GM18951 (cell line): ENCODE results near the gene STAMBPL1.

Source experiments
- POLR2A ChIP-seq: IDR thresholded peaks from 4 replicates; pipeline ENCODE4 v1.6.1; 2011; ENCODE audit warnings: mild to moderate bottlenecking; ENCODE audit not compliant: insufficient read length, insufficient read depth; ENCODE audit errors: extremely low read depth
- in situ Hi-C: fragments of 300-500 bp; cut with MboI; formaldehyde crosslinking; loops from one replicate; pipeline ENCODE4 v1.12.0; 2022; ENCODE audit warnings: low sequenced_read_pairs, mixed read lengths, inconsistent platforms; ENCODE audit not compliant: unreplicated experiment

STAMBPL1 gene

GRCh38 chr10:88841316-88842111, 38.5 kb upstream of the STAMBPL1 start:
- TF ChIP-seq POLR2A, result no peak
- in situ Hi-C loops, result no loop called here

- no peak for TF ChIP-seq POLR2A
- in situ Hi-C loops, result no loop called here
Observed at GRCh38 chr10:88843171-88843570, 36.9 kb upstream of the STAMBPL1 start.

DNA sequence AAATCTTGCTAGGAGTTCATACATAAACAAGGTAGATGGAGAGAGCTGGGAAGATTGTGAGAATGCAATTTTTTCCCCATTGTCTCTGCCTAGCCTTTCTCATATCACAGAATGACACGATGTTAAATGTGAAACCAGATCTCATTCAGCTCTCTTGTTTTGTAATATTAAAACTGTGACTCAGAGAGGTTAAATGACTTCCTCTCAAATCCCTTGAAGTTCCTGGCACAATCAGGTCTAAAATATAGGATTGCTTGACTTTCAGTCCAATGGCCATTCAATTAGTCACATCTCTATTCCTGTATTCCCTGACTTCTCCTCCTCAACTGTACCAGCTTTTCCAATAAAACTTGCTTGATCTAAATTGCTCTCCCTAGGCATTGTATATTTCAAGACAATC, 31.5 kb upstream of the STAMBPL1 start:
- in situ Hi-C loops, result no loop called here
- TF ChIP-seq POLR2A, result no peak

GRCh38 chr10:88849234-88849633, 30.8 kb upstream of the STAMBPL1 start:
- no peak for TF ChIP-seq POLR2A
- in situ Hi-C loops, result no loop called here

- in situ Hi-C loops, result no loop called here
- TF ChIP-seq POLR2A, result no peak
Observed at GRCh38 chr10:88850712-88851111, 29.3 kb upstream of the STAMBPL1 start.

GRCh38 chr10:88851706-88852105, 28.3 kb upstream of the STAMBPL1 start, which contains the start of gene ANKRD22:
ANKRD22 (minus strand) TSS chr10:88851844; CDS start chr10:88851607, 237 bp downstream.
- no peak for TF ChIP-seq POLR2A
- in situ Hi-C loops, result no loop called here

- in situ Hi-C loops, result no loop called here
- no peak for TF ChIP-seq POLR2A
Observed at GRCh38 chr10:88852327-88852726, 27.7 kb upstream of the STAMBPL1 start.

GRCh38 chr10:88853155-88853881, 26.7 kb upstream of the STAMBPL1 start:
- in situ Hi-C loops, result no loop called here

DNA sequence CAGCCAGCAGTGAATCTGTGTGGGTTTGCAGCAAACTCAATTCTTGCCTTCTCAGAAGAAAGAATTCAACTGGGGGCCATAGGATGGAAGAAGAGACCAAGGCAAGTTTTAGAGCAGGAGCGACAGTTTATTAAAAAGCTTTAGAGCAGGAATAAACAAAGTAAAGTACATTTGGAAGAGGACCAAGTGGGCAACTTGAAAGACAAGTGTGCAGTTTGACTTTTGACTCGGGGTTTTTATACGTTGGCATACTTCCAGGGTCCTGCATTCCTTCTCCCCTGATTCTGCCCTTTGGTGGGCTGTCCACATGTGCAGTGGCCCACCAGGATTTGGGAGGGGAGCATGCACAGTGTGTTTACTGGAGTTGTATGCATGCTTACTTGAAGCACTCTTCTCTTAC, 25.4 kb upstream of the STAMBPL1 start:
- TF ChIP-seq POLR2A, result no peak
- in situ Hi-C loops, result no loop called here

More at GRCh38 chr10:88853155-88853881, 26.7 kb upstream of the STAMBPL1 start:
- no peak for TF ChIP-seq POLR2A

DNA sequence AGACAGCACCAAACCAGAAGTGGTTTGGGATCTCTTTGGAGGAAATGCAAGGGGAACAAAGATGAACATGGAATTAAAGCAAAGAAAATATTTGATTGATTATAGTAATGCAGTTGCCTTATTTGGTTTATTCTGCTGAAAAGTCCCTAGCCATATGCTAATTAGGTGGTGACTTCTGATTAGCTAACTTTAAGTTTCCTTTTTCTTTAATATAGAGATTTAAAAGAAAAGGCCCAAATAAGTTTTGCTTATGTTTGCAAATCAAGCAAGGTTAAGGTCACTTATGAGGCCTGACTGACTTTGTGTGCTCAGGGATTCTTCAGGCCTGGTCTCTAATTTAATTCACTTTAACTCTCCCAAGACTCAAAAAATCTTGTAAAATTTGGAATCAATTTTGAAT, 22.2 kb upstream of the STAMBPL1 start:
- no peak for TF ChIP-seq POLR2A
- in situ Hi-C loops, result no loop called here

DNA sequence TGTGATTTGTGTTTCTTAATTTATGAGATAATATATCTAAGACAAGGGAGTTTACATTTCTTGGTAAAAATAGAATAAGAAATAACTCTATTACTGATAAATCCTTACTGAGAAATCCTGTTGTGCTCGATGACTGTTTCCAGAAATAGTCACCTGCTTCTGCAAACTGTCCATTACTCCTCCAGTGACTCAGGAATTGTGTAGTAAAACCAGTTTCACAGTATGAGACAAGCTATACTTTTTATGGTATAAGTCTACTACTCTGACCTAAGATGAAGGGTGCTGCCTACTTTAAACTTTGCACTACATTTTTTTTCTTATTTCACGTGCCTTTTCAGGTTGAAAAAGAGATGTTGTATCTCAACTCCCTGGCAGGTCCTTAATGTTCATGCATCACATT, 21.6 kb upstream of the STAMBPL1 start:
- TF ChIP-seq POLR2A, result no peak
- in situ Hi-C loops, result no loop called here

DNA sequence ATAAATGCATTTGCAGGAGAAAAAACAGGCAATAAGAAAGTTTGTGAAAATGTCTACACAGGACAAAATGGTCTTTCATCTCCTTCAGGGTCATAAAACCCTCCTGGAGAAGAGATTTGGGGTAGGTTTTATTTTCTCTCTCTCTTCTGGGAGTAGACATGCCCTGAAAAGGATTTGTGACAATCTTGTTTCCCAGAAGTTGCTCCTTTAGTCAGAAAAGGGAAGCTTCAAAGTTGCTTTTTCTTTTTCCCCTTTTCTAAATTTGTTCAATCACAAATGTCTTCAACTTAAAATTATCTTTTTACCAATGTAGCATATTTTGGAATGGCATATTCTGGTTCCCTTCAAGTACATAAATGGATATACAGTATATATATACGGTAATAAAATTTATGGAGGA, 19.0 kb upstream of the STAMBPL1 start:
- TF ChIP-seq POLR2A, result no peak
- in situ Hi-C loops, result no loop called here

GRCh38 chr10:88865281-88865876, 14.7 kb upstream of the STAMBPL1 start:
- in situ Hi-C loops, result no loop called here
- TF ChIP-seq POLR2A, result no peak
